MM.1S (cell line): ENCODE results near the gene SYT2.

Experiments used
- DNase-seq: peaks from one replicate; pipeline ENCODE4 v3.0.0-alpha.2; 2015
- H2AFZ ChIP-seq: fragments of 300-600 bp; sonication (generic); 2 replicates; pipeline ENCODE4 v1.6.0; 2016; ENCODE audit warnings: antibody characterized with exemption, low read length
- H3F3A ChIP-seq: fragments of 300-600 bp; sonication (generic); 2 replicates; pipeline ENCODE4 v1.6.1; 2016; ENCODE audit warnings: mild to moderate bottlenecking, antibody characterized with exemption, low read length, moderate library complexity, mixed read lengths; ENCODE audit not compliant: insufficient read depth
- H3K27ac ChIP-seq: fragments of 300-600 bp; sonication (generic); 2 replicates; pipeline ENCODE4 v1.5.1; 2016; ENCODE audit warnings: mild to moderate bottlenecking, low read length
- H3K27me3 ChIP-seq: fragments of 300-600 bp; sonication (generic); replicated peaks from 2 replicates; pipeline ENCODE4 v1.6.0; 2016; ENCODE audit warnings: low read length; ENCODE audit not compliant: insufficient read depth
- H3K36me3 ChIP-seq: fragments of 300-600 bp; sonication (generic); replicated peaks from 2 replicates; pipeline ENCODE4 v1.6.1; 2016; ENCODE audit warnings: mild to moderate bottlenecking, low read length, mixed read lengths; ENCODE audit not compliant: insufficient read depth
- H3K4me1 ChIP-seq: fragments of 300-600 bp; sonication (generic); 2 replicates; pipeline ENCODE4 v1.6.1; 2016; ENCODE audit warnings: low read length, mixed read lengths
- H3K4me2 ChIP-seq: fragments of 300-600 bp; sonication (generic); 2 replicates; pipeline ENCODE4 v1.6.0; 2016; ENCODE audit warnings: low read depth, low read length
- H3K4me3 ChIP-seq: fragments of 300-600 bp; sonication (generic); 2 replicates; pipeline ENCODE4 v1.5.1; 2016; ENCODE audit warnings: low read length, mixed read lengths
- H3K79me2 ChIP-seq: fragments of 300-600 bp; sonication (generic); 2 replicates; pipeline ENCODE4 v1.6.1; 2016; ENCODE audit warnings: mixed run types, low read length, mixed read lengths
- H3K9ac ChIP-seq: fragments of 300-600 bp; sonication (generic); 2 replicates; pipeline ENCODE4 v1.6.1; 2016; ENCODE audit warnings: low read length, mixed read lengths
- H3K9me2 ChIP-seq: fragments of 300-600 bp; sonication (generic); replicated peaks from 2 replicates; pipeline ENCODE4 v1.6.1; 2016; ENCODE audit warnings: mild to moderate bottlenecking, low read length, mixed read lengths; ENCODE audit not compliant: insufficient read depth
- H3K9me3 ChIP-seq: fragments of 300-600 bp; sonication (generic); replicated peaks from 2 replicates; pipeline ENCODE4 v1.6.1; 2016; ENCODE audit warnings: mild to moderate bottlenecking, low read length, mixed read lengths; ENCODE audit not compliant: insufficient read depth
- H4K20me1 ChIP-seq: fragments of 300-600 bp; sonication (generic); 2 replicates; pipeline ENCODE4 v1.6.1; 2016; ENCODE audit warnings: mild to moderate bottlenecking, low read length, moderate library complexity, mixed read lengths; ENCODE audit not compliant: insufficient read depth
- EZH2 ChIP-seq: fragments of 300-600 bp; sonication (generic); optimal IDR thresholded peaks from 2 replicates; pipeline ENCODE3; 2017; ENCODE audit warnings: low read depth, mild to moderate bottlenecking, antibody characterized with exemption, low read length, mixed read lengths
- EZH2phosphoT487 ChIP-seq: fragments of 300-600 bp; sonication (generic); IDR thresholded peaks from 2 replicates; pipeline ENCODE4 v1.6.1; 2018; ENCODE audit warnings: antibody characterized with exemption, low read length
- TF ChIP-seq, protein P1 (sequence below): fragments of 300-600 bp; sonication (generic); IDR thresholded peaks from 2 replicates; pipeline ENCODE4 v1.5.1; 2016; ENCODE audit warnings: antibody characterized with exemption, low read length, mixed read lengths

SYT2 gene

DNA sequence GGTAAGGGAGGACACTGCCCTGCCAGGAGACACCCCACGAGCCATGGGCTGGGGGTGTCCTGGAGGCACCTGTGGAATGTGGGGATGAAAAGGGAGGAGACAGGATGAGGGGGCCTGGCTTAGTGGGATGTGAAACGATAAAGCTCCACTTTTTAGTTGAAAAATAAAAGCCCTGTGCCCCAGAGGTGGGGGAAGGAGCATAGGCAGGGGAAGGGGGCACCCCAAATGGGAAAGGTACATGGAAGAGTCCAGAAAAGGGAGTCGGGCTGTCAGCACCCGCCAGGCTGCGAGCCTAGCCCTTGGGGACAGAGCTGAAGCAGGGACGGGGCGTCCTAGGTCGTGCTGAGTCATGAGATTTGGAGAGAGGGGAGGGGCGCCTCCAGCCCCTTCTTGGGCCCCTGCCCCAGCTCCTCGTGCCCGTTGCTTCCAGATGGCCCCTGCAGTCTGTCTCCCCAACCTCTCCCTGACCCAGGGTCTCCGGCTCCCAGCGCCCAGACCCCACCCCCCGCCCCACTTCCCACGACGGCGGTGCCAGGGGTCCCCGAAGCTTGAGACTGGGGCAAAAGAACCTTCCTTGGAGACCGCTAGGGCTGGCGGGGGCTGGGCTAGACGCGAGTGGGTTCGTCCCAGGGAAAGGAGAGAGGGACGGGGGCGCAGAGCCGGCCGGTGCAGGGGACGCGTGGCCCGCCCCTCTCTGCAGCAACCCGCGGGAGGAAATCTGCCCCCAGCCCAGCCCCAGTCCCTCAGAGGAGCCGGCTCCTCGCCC is 795 bp downstream of the SYT2 start:
- Histone ChIP-seq H4K20me1 (no peaks in the 10 kb centered on the region), H3K9ac (no peak overlapping the region), H3K27me3 (peaks cover 83% of the 10 kb centered on the region), H3K79me2 (no peaks in the 10 kb centered on the region), H3K36me3 (no peaks in the 10 kb centered on the region), H3K27ac (no peak overlapping the region), H3K4me2 (no peak overlapping the region), H3K9me3 (no peaks in the 10 kb centered on the region), H3F3A (no peaks in the 10 kb centered on the region), H3K4me3 (no peak overlapping the region), H3K9me2 (no peaks in the 10 kb centered on the region), H2AFZ (no peak overlapping the region), H3K4me1 (no peaks in the 10 kb centered on the region)
- DNase-seq = no peak
- no peak for TF ChIP-seq EZH2phosphoT487
- TF ChIP-seq EZH2 = no peak
- TF ChIP-seq, protein P1, sequence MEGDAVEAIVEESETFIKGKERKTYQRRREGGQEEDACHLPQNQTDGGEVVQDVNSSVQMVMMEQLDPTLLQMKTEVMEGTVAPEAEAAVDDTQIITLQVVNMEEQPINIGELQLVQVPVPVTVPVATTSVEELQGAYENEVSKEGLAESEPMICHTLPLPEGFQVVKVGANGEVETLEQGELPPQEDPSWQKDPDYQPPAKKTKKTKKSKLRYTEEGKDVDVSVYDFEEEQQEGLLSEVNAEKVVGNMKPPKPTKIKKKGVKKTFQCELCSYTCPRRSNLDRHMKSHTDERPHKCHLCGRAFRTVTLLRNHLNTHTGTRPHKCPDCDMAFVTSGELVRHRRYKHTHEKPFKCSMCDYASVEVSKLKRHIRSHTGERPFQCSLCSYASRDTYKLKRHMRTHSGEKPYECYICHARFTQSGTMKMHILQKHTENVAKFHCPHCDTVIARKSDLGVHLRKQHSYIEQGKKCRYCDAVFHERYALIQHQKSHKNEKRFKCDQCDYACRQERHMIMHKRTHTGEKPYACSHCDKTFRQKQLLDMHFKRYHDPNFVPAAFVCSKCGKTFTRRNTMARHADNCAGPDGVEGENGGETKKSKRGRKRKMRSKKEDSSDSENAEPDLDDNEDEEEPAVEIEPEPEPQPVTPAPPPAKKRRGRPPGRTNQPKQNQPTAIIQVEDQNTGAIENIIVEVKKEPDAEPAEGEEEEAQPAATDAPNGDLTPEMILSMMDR = no peak

DNA sequence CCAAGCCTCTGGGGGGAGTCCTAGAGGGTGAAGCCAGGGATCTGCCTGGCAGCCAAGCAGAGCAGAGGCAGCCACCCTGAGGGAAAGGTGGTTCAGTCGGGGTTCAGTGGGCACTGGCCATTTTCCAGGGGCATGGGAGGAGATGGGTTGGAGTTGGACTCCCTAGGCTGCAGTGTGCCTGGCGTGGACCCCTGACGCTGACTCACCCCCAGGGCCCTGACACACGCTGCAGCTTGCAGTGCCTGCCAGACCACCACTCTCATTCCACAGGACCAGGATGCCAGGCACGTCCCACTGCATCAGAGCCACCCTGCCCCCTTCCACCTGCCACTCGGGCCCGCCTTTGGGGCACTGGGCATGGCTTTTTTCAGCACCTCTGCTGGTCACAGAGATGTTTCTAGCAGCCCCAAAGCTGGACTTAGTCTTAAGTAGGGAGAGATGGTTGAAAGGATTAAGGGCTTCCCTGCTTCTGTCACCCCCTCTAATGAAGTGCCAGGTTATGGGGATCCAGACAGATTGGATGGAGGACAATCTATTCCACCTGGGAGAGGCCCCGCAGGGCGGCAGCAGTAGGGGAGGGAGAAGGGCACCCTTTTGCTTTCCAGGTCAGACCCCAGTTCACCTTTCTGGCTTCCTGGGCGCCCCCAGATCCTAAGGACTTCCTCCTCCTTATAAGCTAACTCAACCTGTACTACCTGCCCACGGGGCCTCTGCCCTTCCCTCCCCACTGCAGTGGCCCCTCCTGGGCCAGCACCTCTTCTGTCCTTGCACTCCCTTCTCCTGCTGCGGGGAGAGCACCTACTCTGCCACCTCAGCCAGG is 1.6 kb downstream of the SYT2 start:
- H2AFZ ChIP-seq = no peak overlapping the region
- no peaks in the 10 kb centered on the region for H3F3A ChIP-seq
- no peak overlapping the region for H3K27ac ChIP-seq
- H3K9me2 ChIP-seq = no peaks in the 10 kb centered on the region
- no peak for DNase-seq
- H3K36me3 ChIP-seq = no peaks in the 10 kb centered on the region
- no peaks in the 10 kb centered on the region for H4K20me1 ChIP-seq
- H3K4me2 ChIP-seq = no peak overlapping the region
- TF ChIP-seq EZH2phosphoT487 = no peak
- TF ChIP-seq EZH2 = no peak
- TF ChIP-seq, protein P1 = no peak
- H3K4me3 ChIP-seq = no peak overlapping the region
- H3K79me2 ChIP-seq = no peaks in the 10 kb centered on the region
- no peak overlapping the region for H3K9ac ChIP-seq
- H3K4me1 ChIP-seq = no peaks in the 10 kb centered on the region
- H3K9me3 ChIP-seq = no peaks in the 10 kb centered on the region
- peaks cover 90% of the 10 kb centered on the region for H3K27me3 ChIP-seq

GRCh38 chr1:202706851-202707250 is 3.4 kb downstream of the SYT2 start:
- no peak overlapping the region for H3K4me3 ChIP-seq
- no peaks in the 10 kb centered on the region for H3K79me2 ChIP-seq
- peaks cover 82% of the 10 kb centered on the region for H3K27me3 ChIP-seq
- no peak overlapping the region for H3K27ac ChIP-seq
- H3K9me2 ChIP-seq = no peaks in the 10 kb centered on the region
- no peaks in the 10 kb centered on the region for H3F3A ChIP-seq
- H3K9me3 ChIP-seq = no peaks in the 10 kb centered on the region
- no peak for DNase-seq
- H3K36me3 ChIP-seq = no peaks in the 10 kb centered on the region
- H3K4me1 ChIP-seq = no peaks in the 10 kb centered on the region
- no peaks in the 10 kb centered on the region for H4K20me1 ChIP-seq
- no peak overlapping the region for H2AFZ ChIP-seq
- no peak overlapping the region for H3K4me2 ChIP-seq
- H3K9ac ChIP-seq = no peak overlapping the region
- TF ChIP-seq EZH2phosphoT487 = no peak
- TF ChIP-seq, protein P1 = no peak
